Activated CD4-positive, alpha-beta memory T cell treated with anti-CD3 and anti-CD28 coated beads for 36 hours (primary cell): ENCODE data around the gene PRKCD. TPM values are rescaled to one million over a fixed set of nuclear protein-coding genes. Genes with fewer than 3 reads are reported as not detected.

Source experiments
- CTCF ChIA-PET: fragments of 350-600 bp; sonication (Branson Sonifier 250); formaldehyde crosslinking; loops from one replicate; lab custom pipeline; 2021; ENCODE audit warnings: antibody characterized with exemption, inconsistent platforms; lab: Charles Lee
- POLR2A ChIA-PET: fragments of 350-600 bp; sonication (Branson Sonifier 250); formaldehyde crosslinking; loops from one replicate; lab custom pipeline; 2021; ENCODE audit warnings: antibody characterized with exemption; lab: Charles Lee
- DNase-seq: peaks from one replicate; pipeline ENCODE4 v3.0.0-alpha.2; 2020
- H3K27ac Mint-ChIP-seq: one replicate; pipeline ENCODE4 v1.8.0; 2021; ENCODE audit warnings: mixed read lengths
- H3K27me3 Mint-ChIP-seq: one replicate; pipeline ENCODE4 v1.8.0; 2021; ENCODE audit warnings: mixed read lengths
- H3K36me3 Mint-ChIP-seq: one replicate; pipeline ENCODE4 v1.8.0; 2021; ENCODE audit warnings: mixed read lengths
- H3K4me1 Mint-ChIP-seq: one replicate; pipeline ENCODE4 v1.8.0; 2021; ENCODE audit warnings: low read depth, mixed read lengths
- H3K4me3 Mint-ChIP-seq: one replicate; pipeline ENCODE4 v1.8.0; 2021; ENCODE audit warnings: mild to moderate bottlenecking, mixed read lengths
- H3K9me3 Mint-ChIP-seq: one replicate; pipeline ENCODE4 v1.8.0; 2021; ENCODE audit warnings: mixed read lengths
- intact Hi-C: fragments of 100-400 bp; cut with micrococcal nuclease; formaldehyde crosslinking; loops from one replicate; pipeline ENCODE4 v1.15.1; 2023
- total RNA-seq, 2 experiments: library from RNA; stranded (reverse); gene quantifications; one replicate each; pipeline ENCODE4 v1.2.3, GENCODE V29; 2021

The PRKCD gene
- total RNA-seq = 10 to 100 TPM; 23.8 to 25.9 TPM

DNA sequence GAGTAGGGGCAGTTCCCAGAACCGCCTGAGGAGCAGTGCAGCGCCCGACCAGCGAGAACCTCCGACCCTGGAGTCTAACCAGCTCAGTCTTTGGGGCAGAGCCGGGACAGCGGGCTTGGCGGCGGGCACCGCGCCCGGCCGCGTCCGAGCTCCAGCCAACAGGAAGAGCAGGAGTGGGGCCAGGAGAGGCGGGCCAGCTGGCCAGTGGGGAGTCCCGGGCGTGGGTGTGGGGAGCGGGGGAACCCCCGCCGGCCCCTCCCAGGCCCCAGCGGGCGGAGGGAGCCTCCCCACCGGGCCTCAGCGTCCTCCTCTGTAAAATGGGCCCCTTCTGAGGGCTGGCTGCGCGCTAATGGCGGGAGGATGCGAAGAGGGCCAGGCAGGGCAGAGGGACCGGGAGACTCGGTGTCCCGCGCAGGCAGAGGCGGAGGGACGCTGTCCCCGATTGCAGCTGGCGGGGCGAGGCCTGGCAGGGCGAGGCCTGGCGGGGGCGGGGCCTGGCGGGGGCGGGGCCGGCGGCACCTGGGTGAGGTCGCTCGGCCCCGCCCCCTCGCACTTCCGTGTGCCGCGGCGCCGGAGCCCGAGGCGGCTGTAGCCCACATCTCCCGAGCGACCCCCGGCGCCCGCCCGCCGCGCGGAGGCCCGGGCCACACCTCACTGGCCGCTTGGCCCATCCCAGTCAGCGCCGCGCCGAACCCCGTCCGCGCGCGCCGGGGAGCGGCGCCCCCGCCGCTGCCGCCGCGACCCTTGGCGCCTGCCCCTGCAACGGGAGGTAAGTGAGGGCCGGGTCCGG is at the start of gene PRKCD:
TSS of gene PRKCD (plus strand) at position 550 of the 790 bp plus-strand sequence. CDS start 17,214 bp downstream, outside the sequence.
- peak; percentile 85 for DNase-seq
- H3K27ac Mint-ChIP-seq = peak within 1 kb of the TSS; percentile 57
- POLR2A ChIA-PET = interaction anchor here (0.8 to 1.4 kb wide), 5 partner anchors 13 to 187 kb away, joined by 3 to 5 read pairs (median 3); partner anchors contain the start of gene DCP1A
- H3K27me3 Mint-ChIP-seq = peaks cover 15% of the 10 kb centered on the region
- H3K9me3 Mint-ChIP-seq = no peaks in the 10 kb centered on the region
- H3K36me3 Mint-ChIP-seq = no peaks in the 10 kb centered on the region
- CTCF ChIA-PET = interaction anchor here (0.6 to 3.4 kb wide), 7 partner anchors 9 to 52 kb away, joined by 3 to 25 read pairs (median 4); no protein-coding TSS in a partner anchor
- intact Hi-C loops = loop anchor here (1.0 to 5.0 kb wide), 2 partner anchors 31 to 96 kb away; partner anchors contain the start of genes RFT1 and TKT
- peaks cover 19% of the 10 kb centered on the region for H3K4me1 Mint-ChIP-seq
- peak within 1 kb of the TSS; percentile 78 for H3K4me3 Mint-ChIP-seq

DNA sequence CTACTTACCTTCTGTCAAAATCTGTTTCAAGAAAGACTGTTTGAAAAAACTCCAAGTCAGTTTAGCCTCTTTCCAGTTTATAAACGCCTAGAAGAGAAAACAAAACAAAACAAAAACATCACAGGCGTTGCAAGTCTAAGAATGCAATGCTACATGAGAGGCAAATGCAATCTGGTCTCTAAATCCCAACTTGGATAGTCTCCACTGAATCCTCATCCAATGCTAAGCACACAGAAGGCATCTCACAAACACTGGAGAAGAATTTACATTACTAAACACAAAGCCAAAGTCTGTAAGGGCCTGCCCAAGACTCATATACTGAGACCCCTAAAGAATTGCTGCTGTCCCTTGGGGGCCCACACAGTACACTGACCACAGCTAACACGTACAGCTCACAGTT is 49.2 kb upstream of the PRKCD start:
- Mint-ChIP-seq H3K4me3 (no peak overlapping the region), H3K27ac (no peak overlapping the region), H3K36me3 (peaks cover 22% of the 10 kb centered on the region), H3K4me1 (peaks cover 25% of the 10 kb centered on the region), H3K9me3 (no peaks in the 10 kb centered on the region), H3K27me3 (no peaks in the 10 kb centered on the region)
- ChIA-PET CTCF (interaction anchor here (0.6 to 6.2 kb wide), 6 partner anchors 10 to 873 kb away, joined by 4 to 93 read pairs (median 6); partner anchors contain the start of gene TWF2), POLR2A (no interaction called here)
- intact Hi-C loops = loop anchor here (5.0 to 10.0 kb wide), 2 partner anchors 145 to 233 kb away; partner anchors contain the start of genes DCP1A and TKT
- no peak for DNase-seq

DNA sequence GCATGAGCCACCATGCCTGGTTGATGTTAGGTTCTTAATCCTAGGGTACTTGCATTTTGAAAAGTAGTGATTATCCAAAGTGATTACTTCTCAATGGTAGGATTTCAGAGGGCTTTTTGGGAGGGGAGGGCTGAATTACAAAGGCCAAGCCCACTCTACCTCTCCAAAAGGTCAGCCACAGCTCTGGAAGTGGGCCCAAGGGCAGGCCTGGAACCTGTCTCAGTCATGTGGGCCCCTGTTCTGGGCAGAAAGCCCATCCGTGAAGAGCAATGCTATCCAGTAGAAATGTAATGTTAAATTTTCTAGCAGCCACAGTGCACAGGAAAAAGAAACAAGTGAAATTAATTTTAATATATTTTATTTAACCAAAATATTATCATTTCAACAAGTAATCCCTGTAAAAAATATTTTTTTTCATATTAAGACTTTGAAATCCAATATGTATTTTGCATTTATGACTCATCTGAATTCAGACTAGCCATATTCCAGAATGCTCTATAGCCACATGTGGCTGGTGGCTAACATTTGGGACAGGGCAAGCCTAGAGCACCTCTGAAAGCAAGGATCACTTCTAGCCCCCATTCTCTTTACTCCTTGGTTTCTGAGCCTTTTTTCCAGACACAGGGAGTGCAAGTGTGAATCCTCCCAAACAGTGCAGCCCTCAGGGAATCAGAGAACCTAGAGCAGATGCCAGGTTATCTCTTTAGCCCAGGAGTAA is 47.6 kb upstream of the PRKCD start:
- H3K36me3 Mint-ChIP-seq = peaks cover 26% of the 10 kb centered on the region
- no peaks in the 10 kb centered on the region for H3K9me3 Mint-ChIP-seq
- intact Hi-C loops = loop anchor here (1.0 to 10.0 kb wide), 5 partner anchors 17 to 231 kb away; partner anchors contain the start of genes DCP1A, RFT1 and TKT
- ChIA-PET CTCF (interaction anchor here (0.6 to 6.9 kb wide), 17 partner anchors 9 to 217 kb away, joined by 3 to 124 read pairs (median 7); no protein-coding TSS in a partner anchor), POLR2A (interaction anchor here (1.3 to 1.8 kb wide), 2 partner anchors 84 to 87 kb away, joined by 3 to 6 read pairs; no protein-coding TSS in a partner anchor)
- peaks cover 22% of the 10 kb centered on the region for H3K4me1 Mint-ChIP-seq
- H3K4me3 Mint-ChIP-seq = no peak overlapping the region
- H3K27ac Mint-ChIP-seq = no peak overlapping the region
- H3K27me3 Mint-ChIP-seq = no peaks in the 10 kb centered on the region
- no peak for DNase-seq

GRCh38 chr3:53114011-53114400 is 47.0 kb upstream of the PRKCD start:
- H3K27ac Mint-ChIP-seq = no peak overlapping the region
- H3K4me1 Mint-ChIP-seq = peaks cover 17% of the 10 kb centered on the region
- DNase-seq = peak; percentile 90
- no peak overlapping the region for H3K4me3 Mint-ChIP-seq
- peaks cover 26% of the 10 kb centered on the region for H3K36me3 Mint-ChIP-seq
- intact Hi-C loops = loop anchor here (1.0 to 10.0 kb wide), 5 partner anchors 16 to 231 kb away; partner anchors contain the start of genes DCP1A, RFT1 and TKT
- H3K9me3 Mint-ChIP-seq = no peaks in the 10 kb centered on the region
- POLR2A ChIA-PET = interaction anchor here (0.7 to 1.8 kb wide), 4 partner anchors 16 to 87 kb away, joined by 3 to 6 read pairs (median 4); no protein-coding TSS in a partner anchor
- H3K27me3 Mint-ChIP-seq = no peaks in the 10 kb centered on the region
- CTCF ChIA-PET = interaction anchor here (0.6 to 6.9 kb wide), 22 partner anchors 9 to 217 kb away, joined by 3 to 124 read pairs (median 5); no protein-coding TSS in a partner anchor

GRCh38 chr3:53114412-53115074 is 46.5 kb upstream of the PRKCD start:
- peak; percentile 60 for DNase-seq
- no peak overlapping the region for H3K4me3 Mint-ChIP-seq
- intact Hi-C loops = loop anchor here (1.0 to 10.0 kb wide), 5 partner anchors 16 to 230 kb away; partner anchors contain the start of genes DCP1A, RFT1 and TKT

DNA sequence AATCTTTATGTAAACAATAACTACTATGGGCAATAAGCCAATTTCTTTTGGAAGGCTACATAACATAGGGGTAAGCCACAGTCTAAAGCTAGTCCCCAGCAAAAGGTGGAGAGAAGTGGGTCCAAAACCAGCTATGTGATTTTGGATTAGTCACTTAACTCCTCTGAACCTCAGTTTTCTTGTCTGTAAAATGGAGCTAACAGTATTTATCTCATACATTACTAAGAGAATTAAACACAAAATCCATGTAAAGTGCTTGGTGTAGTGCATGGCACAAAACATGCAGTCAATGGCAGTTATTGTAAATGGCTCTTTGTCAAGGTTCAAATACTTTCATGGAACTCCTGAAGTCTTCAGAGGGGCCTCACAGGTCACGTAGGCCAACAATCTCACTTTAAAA is 44.1 kb upstream of the PRKCD start:
- Mint-ChIP-seq H3K27ac (no peak overlapping the region), H3K4me3 (no peak overlapping the region), H3K36me3 (peaks cover 24% of the 10 kb centered on the region), H3K27me3 (no peaks in the 10 kb centered on the region), H3K4me1 (no peaks in the 10 kb centered on the region), H3K9me3 (no peaks in the 10 kb centered on the region)
- intact Hi-C loops = loop anchor here (10.0 kb wide), 1 partner anchor 228 kb away; the partner anchor contains the start of gene DCP1A
- ChIA-PET POLR2A (no interaction called here), CTCF (interaction anchor here (1.1 to 6.9 kb wide), 3 partner anchors 17 to 80 kb away, joined by 3 to 124 read pairs (median 4); no protein-coding TSS in a partner anchor)
- DNase-seq = no peak

More at GRCh38 chr3:53114412-53115074, 46.5 kb upstream of the PRKCD start:
- CTCF ChIA-PET = interaction anchor here (0.6 to 6.9 kb wide), 25 partner anchors 8 to 234 kb away, joined by 3 to 124 read pairs (median 5); no protein-coding TSS in a partner anchor
- H3K36me3 Mint-ChIP-seq = peaks cover 23% of the 10 kb centered on the region
- H3K4me1 Mint-ChIP-seq = peaks cover 11% of the 10 kb centered on the region
- H3K9me3 Mint-ChIP-seq = no peaks in the 10 kb centered on the region
- H3K27ac Mint-ChIP-seq = no peak overlapping the region
- no peaks in the 10 kb centered on the region for H3K27me3 Mint-ChIP-seq
- POLR2A ChIA-PET = interaction anchor here (0.7 to 1.8 kb wide), 6 partner anchors 10 to 86 kb away, joined by 3 to 6 read pairs (median 3); no protein-coding TSS in a partner anchor

DNA sequence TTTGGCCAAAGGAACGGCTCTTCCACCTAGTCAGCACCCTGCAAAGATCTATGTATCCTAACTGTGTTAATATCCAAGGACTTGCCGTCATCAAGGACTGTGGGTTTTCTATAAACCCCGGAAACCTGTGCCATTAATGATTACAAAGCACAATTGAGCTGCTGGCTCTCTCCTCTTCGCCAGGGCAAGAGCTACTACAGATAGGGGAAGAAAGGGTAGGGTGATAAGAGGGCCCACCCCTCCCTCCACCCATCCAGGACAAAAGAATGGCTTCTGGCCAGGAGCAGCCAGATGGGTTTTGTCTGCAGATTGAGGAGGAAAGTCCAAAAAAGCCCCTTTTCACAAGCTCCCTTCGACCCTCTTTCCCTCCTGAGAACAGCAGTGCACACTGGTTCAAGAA is 40.7 kb upstream of the PRKCD start:
- POLR2A ChIA-PET = no interaction called here
- no peaks in the 10 kb centered on the region for H3K27me3 Mint-ChIP-seq

DNA sequence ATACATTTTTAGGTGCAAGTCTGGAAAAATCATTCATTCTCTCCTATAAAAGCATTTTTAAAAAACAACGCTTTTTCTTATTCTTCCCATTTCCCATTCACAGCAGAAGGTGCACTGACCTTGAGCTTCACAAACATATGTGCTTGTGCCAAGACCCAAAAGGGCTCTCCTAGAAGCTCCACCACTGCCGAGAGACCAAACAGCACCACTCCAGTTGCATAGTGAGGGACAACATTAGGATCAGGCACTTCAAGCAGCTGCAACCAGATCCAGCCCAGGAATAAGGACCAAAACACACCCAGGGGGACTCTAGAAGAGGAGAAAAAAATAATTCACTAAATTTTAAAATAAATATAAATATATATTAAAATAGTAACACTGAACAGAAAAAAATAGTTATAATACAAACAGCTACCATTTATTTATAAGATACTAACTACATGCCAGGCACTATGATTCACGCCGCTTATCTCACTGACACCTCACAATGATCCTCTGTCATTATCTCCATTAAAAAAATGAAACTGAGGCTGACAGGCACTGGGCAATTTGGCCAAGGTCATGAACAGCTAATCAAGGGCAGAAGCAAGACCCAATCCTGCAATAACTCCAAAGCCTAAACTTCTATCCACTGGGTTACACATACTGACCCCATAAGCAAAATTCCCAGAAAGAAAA is 38.6 kb upstream of the PRKCD start:
- peaks cover 51% of the 10 kb centered on the region for H3K36me3 Mint-ChIP-seq
- POLR2A ChIA-PET = no interaction called here
- no peak for DNase-seq
- H3K4me1 Mint-ChIP-seq = no peaks in the 10 kb centered on the region
- CTCF ChIA-PET = interaction anchor here (1.0 to 2.1 kb wide), 4 partner anchors 8 to 74 kb away, joined by 3 to 10 read pairs (median 5); no protein-coding TSS in a partner anchor
- H3K4me3 Mint-ChIP-seq = no peak overlapping the region
- intact Hi-C loops = no loop called here
- H3K27me3 Mint-ChIP-seq = no peaks in the 10 kb centered on the region
- H3K27ac Mint-ChIP-seq = no peak overlapping the region
- no peaks in the 10 kb centered on the region for H3K9me3 Mint-ChIP-seq

More for the DNA sequence above, 40.7 kb upstream of the PRKCD start:
- H3K4me1 Mint-ChIP-seq = no peaks in the 10 kb centered on the region
- peaks cover 45% of the 10 kb centered on the region for H3K36me3 Mint-ChIP-seq
- intact Hi-C loops = no loop called here
- H3K9me3 Mint-ChIP-seq = no peaks in the 10 kb centered on the region
- H3K4me3 Mint-ChIP-seq = no peak overlapping the region
- CTCF ChIA-PET = interaction anchor here (2.7 to 6.9 kb wide), 2 partner anchors 14 to 77 kb away, joined by 9 to 124 read pairs; no protein-coding TSS in a partner anchor
- H3K27ac Mint-ChIP-seq = no peak overlapping the region
- DNase-seq = no peak

DNA sequence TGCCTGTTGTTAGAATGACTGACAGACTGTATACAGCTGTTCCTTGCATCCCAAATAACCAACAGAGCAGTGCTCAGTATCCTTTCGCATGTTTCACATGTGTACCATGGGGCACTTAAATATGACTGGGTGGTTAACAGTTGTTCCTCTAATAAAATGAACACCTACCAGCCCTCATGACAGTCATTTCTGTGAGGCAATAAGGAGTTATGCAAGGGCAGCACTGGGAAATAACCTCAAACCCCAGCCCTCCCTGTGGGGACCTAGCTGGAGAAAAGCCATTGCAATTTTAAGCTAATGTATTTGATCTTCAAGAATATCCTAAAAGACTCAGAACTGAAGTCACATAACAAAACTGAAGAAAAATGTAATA is 38.1 kb upstream of the PRKCD start:
- CTCF ChIA-PET = interaction anchor here (1.0 to 2.1 kb wide), 4 partner anchors 9 to 74 kb away, joined by 3 to 10 read pairs (median 5); no protein-coding TSS in a partner anchor
- POLR2A ChIA-PET = no interaction called here

GRCh38 chr3:53123510-53123909 is 37.5 kb upstream of the PRKCD start:
- Mint-ChIP-seq H3K9me3 (no peaks in the 10 kb centered on the region), H3K27ac (no peak overlapping the region), H3K36me3 (peaks cover 45% of the 10 kb centered on the region), H3K4me1 (peaks cover 2% of the 10 kb centered on the region), H3K27me3 (no peaks in the 10 kb centered on the region), H3K4me3 (no peak overlapping the region)
- CTCF ChIA-PET = interaction anchor here (1.3 to 2.1 kb wide), 3 partner anchors 9 to 13 kb away, joined by 5 to 10 read pairs (median 5); no protein-coding TSS in a partner anchor
- POLR2A ChIA-PET = no interaction called here
- intact Hi-C loops = no loop called here
- DNase-seq = no peak

More for the DNA sequence above, 38.1 kb upstream of the PRKCD start:
- Mint-ChIP-seq H3K9me3 (no peaks in the 10 kb centered on the region), H3K36me3 (peaks cover 51% of the 10 kb centered on the region), H3K4me3 (no peak overlapping the region), H3K27ac (no peak overlapping the region), H3K4me1 (no peaks in the 10 kb centered on the region), H3K27me3 (no peaks in the 10 kb centered on the region)
- no peak for DNase-seq
- intact Hi-C loops = no loop called here
